Colonic mucosa (tissue), 4 donors: ENCODE results near the gene MORN1. TPM values are rescaled to one million over a fixed set of nuclear protein-coding genes. Genes with fewer than 3 reads are reported as not detected.

Source experiments
- DNase-seq: peaks from one replicate; pipeline ENCODE4 v3.0.0-alpha.2; 2020
- H3K27ac ChIP-seq: fragments of 200-600 bp; one replicate; pipeline ENCODE4 v1.8.0; 2021
- H3K27me3 ChIP-seq: fragments of 200-600 bp; one replicate; pipeline ENCODE4 v1.8.0; 2021
- H3K36me3 ChIP-seq: fragments of 200-600 bp; one replicate; pipeline ENCODE4 v1.8.0; 2021
- H3K4me1 ChIP-seq: fragments of 200-600 bp; one replicate; pipeline ENCODE4 v1.8.0; 2021; ENCODE audit warnings: mild to moderate bottlenecking
- H3K4me3 ChIP-seq: fragments of 200-600 bp; one replicate; pipeline ENCODE4 v1.8.0; 2021
- H3K9ac ChIP-seq, 2 donors: one replicate each; pipeline ENCODE4 v1.7.0; 2013; ENCODE audit warnings: control low read depth in 2 of 2, low read depth in 2 of 2, low read length in 2 of 2
- H3K9me3 ChIP-seq: fragments of 200-600 bp; one replicate; pipeline ENCODE4 v1.8.0; 2021
- intact Hi-C: fragments of 100-400 bp; cut with DNase I; formaldehyde crosslinking; loops from one replicate; pipeline ENCODE4 v1.14.1; 2022
- total RNA-seq, 2 donors: library from RNA; stranded (reverse); fragmentation: NEBNext Ultra II Directional in 1 of 2; extraction: Animal tissue kit (Norgen Biotek cat#: 25700) in 1 of 2; gene quantifications; one replicate each; pipeline ENCODE4 v1.2.1, GENCODE V29; 2021
- TF ChIP-seq, protein P1 (sequence below): fragments of 200-600 bp; IDR thresholded peaks from one replicate; pipeline ENCODE4 v1.8.0; 2022; ENCODE audit warnings: antibody characterized with exemption, mild to moderate bottlenecking
- donor health status: healthy.
- donor health status: DM: no; HTN: no; CAD: no.
- donor health status: DM: no; HTN: no; CAD: no.

MORN1 gene
- total RNA-seq, 2 donors from 2014 or later = 11.3 to 18.9 TPM

GRCh38 chr1:2404890-2405511 is 13.6 kb upstream of the MORN1 start:
- Histone ChIP-seq H3K9ac (no peak overlapping the region), H3K4me1 (no peaks in the 10 kb centered on the region), H3K27ac (no peak overlapping the region), H3K36me3 (peaks cover 26% of the 10 kb centered on the region), H3K9me3 (no peaks in the 10 kb centered on the region), H3K4me3 (no peak overlapping the region), H3K27me3 (no peaks in the 10 kb centered on the region)
- TF ChIP-seq, protein P1, sequence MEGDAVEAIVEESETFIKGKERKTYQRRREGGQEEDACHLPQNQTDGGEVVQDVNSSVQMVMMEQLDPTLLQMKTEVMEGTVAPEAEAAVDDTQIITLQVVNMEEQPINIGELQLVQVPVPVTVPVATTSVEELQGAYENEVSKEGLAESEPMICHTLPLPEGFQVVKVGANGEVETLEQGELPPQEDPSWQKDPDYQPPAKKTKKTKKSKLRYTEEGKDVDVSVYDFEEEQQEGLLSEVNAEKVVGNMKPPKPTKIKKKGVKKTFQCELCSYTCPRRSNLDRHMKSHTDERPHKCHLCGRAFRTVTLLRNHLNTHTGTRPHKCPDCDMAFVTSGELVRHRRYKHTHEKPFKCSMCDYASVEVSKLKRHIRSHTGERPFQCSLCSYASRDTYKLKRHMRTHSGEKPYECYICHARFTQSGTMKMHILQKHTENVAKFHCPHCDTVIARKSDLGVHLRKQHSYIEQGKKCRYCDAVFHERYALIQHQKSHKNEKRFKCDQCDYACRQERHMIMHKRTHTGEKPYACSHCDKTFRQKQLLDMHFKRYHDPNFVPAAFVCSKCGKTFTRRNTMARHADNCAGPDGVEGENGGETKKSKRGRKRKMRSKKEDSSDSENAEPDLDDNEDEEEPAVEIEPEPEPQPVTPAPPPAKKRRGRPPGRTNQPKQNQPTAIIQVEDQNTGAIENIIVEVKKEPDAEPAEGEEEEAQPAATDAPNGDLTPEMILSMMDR = no peak
- DNase-seq = no peak
- intact Hi-C loops = no loop called here

DNA sequence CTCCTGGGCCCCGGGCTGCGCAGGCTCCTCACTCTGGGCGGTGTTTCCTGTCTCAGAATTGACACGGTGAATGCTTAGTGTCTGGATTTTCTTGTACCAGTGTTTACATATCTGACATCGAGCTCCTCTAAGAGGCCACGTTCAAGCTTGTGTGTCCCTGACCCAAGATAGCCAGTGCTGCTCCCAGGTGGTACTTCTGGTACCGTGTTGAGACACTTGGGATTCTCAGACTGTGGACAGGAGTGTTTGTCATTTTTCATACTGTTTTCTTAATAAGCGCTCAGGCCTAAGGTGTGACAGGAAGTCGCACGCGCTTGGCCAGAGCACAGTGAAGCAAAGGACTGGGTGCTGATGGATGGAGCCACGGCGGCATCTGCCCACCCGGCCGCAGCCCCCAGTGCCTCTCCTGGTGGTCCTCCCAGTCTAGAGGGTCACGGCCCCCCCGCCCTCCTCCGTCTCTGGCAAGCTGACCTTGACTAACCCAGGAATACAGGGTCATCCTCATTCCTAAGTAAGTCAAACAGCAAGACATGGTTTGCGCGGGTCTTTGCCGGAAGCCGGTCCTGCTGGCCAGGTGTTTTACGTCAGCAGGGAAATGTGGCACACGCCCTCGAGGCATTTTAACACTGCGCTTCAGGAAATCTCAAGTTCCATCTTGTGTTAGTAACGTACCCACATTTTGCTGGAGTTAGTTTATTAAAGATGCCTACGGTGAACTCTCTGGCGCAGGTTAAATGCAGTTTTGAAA is 13.0 kb upstream of the MORN1 start:
- Histone ChIP-seq H3K36me3 (peaks cover 30% of the 10 kb centered on the region), H3K27me3 (no peaks in the 10 kb centered on the region), H3K4me3 (no peak overlapping the region), H3K27ac (no peak overlapping the region), H3K4me1 (no peaks in the 10 kb centered on the region), H3K9ac (no peak overlapping the region), H3K9me3 (no peaks in the 10 kb centered on the region)
- TF ChIP-seq, protein P1 = no peak
- DNase-seq = no peak
- intact Hi-C loops = no loop called here

DNA sequence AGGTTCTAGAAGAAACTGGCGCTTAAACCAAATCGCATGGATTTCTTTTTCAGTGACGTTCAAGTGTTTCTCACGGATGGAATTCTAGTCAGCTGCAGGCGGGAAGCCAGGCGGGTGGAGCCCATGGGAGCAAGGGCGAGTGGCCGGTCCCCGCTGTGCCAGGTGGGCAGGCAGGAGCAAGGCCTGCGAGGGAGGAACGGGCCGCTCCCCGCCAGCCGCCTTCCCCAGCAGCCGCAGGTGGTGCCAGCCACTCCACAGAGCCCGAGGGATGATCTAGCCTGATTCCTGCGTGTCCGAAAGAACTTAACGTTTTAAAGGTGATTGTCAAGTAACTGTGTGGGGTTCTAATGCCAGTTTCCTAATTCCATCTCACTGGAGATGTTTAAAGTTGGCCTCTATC is 11.9 kb upstream of the MORN1 start:
- Histone ChIP-seq H3K27me3 (no peaks in the 10 kb centered on the region), H3K36me3 (peaks cover 31% of the 10 kb centered on the region), H3K9ac (no peak overlapping the region), H3K9me3 (no peaks in the 10 kb centered on the region), H3K27ac (no peak overlapping the region), H3K4me1 (no peaks in the 10 kb centered on the region), H3K4me3 (no peak overlapping the region)
- intact Hi-C loops = no loop called here
- TF ChIP-seq, protein P1 = no peak
- no peak for DNase-seq

DNA sequence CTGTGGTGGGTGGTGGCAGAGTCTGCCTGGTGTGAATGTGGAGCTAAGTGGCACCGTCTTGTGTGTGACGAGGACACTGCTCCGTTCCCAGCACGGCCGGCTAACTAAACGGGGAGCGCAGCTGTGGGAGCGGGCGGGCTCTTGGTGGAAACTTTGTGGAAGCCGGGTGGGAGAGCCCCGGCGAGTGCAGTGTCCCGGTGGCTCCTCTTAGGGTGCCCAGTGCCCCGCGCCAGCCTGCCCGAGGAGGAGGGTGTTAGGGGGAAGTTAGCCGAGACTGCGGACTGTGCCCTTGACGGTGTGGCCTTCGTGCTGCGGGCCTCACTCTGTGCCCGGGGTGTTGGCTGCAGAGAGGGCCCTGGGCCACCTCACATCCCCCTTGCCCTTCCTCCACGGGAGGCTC is 11.1 kb upstream of the MORN1 start:
- intact Hi-C loops = no loop called here
- H3K27ac ChIP-seq = no peak overlapping the region
- H3K9me3 ChIP-seq = no peaks in the 10 kb centered on the region
- no peaks in the 10 kb centered on the region for H3K4me1 ChIP-seq
- DNase-seq = no peak
- TF ChIP-seq, protein P1 = no peak
- no peak overlapping the region for H3K9ac ChIP-seq
- H3K27me3 ChIP-seq = no peaks in the 10 kb centered on the region
- no peak overlapping the region for H3K4me3 ChIP-seq
- peaks cover 39% of the 10 kb centered on the region for H3K36me3 ChIP-seq

- no peaks in the 10 kb centered on the region for H3K27me3 ChIP-seq
- no peak for DNase-seq
- intact Hi-C loops = no loop called here
- H3K27ac ChIP-seq = no peak overlapping the region
- no peaks in the 10 kb centered on the region for H3K4me1 ChIP-seq
- no peaks in the 10 kb centered on the region for H3K9me3 ChIP-seq
- no peak overlapping the region for H3K9ac ChIP-seq
- no peak overlapping the region for H3K4me3 ChIP-seq
- peaks cover 44% of the 10 kb centered on the region for H3K36me3 ChIP-seq
- TF ChIP-seq, protein P1 = no peak
These were observed 9.7 kb upstream of the MORN1 start for GRCh38 chr1:2400950-2401649.
